ENCODE results near the gene JAGN1. TPM values are rescaled to one million over a fixed set of nuclear protein-coding genes. Genes with fewer than 3 reads are reported as not detected.

Gene JAGN1
- total RNA-seq, 4 donors from 2014 or later, result 42.8 to 96.4 (median 67.0) TPM

DNA sequence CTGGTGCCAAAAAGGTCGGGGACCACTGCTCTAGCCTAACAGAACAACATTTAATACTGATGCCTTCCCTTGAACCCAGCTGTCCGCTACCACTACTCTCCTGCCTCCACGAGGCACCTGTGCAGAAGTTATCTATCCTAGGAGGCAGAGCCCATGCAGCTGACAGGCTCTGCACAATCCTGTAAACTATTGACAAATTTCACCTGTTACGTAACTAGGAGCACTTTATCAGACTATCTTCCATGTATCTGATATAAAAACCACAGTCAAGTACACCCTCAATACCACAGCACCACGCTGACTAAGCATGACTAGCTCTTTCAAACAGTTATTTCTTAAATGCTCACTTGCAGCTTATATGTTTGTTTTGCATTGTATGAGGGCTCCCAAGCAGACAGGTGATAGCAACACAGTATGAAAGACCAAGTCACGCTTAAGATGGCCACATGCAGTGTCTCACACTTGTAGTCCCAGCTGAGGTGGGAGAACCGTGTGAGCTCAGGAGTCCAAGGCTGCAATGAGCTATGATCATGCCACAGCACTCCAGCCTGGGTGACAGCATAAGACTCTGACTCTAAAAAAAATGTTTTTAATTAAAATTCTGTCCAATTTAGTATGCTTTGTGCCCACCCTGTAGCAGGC lies 22.0 kb downstream of the JAGN1 start:
- no peaks in the 10 kb centered on the region for H3K27me3 ChIP-seq
- H3K4me3 ChIP-seq, result no peak overlapping the region
- TF ChIP-seq POLR2A (IDR thresholded peaks at IDR 0.05), result no peak
- TF ChIP-seq CTCF (IDR thresholded peaks at IDR 0.05 in 4 of 5, conservative IDR thresholded peaks at IDR 0.05 in 1 of 5), result no peak
- peaks cover 8 to 20% of the 10 kb centered on the region in 2 donors for H3K4me1 ChIP-seq
- in situ Hi-C loops (cut with MboI; ENCODE audit: low sequenced_read_pairs in 4 of 4), result no loop called here
- H3K27ac ChIP-seq, result no peak overlapping the region
- H3K9me3 ChIP-seq, result no peaks in the 10 kb centered on the region
- no peaks in the 10 kb centered on the region for H3K36me3 ChIP-seq
- ATAC-seq, result no peak
- DNase-seq, result no peak
- intact Hi-C loops (cut with DNase I; ENCODE audit: low total_unique reads), result no loop called here

- Histone ChIP-seq H3K36me3 (no peaks in the 10 kb centered on the region), H3K4me1 (peaks cover 17 to 30% of the 10 kb centered on the region in 2 donors), H3K27ac (no peak overlapping the region), H3K27me3 (no peaks in the 10 kb centered on the region), H3K9me3 (no peaks in the 10 kb centered on the region), H3K4me3 (no peak overlapping the region)
- TF ChIP-seq CTCF (IDR thresholded peaks at IDR 0.05 in 4 of 5, conservative IDR thresholded peaks at IDR 0.05 in 1 of 5), result no peak
- no peak for TF ChIP-seq POLR2A (IDR thresholded peaks at IDR 0.05)
- DNase-seq (no peak), ATAC-seq (no peak)
- intact Hi-C loops (cut with DNase I; ENCODE audit: low total_unique reads), result no loop called here
- in situ Hi-C loops (cut with MboI; ENCODE audit: low sequenced_read_pairs in 4 of 4), result no loop called here
Observed at GRCh38 chr3:9913601-9914000, 23.2 kb downstream of the JAGN1 start.

DNA sequence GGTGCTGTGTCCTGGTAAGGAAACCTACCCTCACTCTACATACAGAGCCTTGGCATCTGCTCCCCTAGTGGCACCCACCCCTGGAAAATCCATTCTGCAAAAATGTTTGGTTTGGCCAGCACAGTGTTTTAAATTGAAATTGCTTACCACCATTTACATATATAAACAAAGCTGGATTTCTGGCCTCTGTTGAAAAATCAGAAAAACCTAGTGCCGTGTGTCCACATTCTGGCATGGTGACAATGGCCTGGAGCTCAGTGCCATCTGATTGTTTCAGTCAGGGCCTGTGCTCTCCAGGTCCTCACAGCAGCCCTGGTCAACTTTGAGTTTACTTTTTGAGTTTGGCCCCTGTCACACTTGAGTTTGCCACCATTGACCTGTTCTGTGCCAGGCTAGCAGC lies 23.6 kb downstream of the JAGN1 start:
- DNase-seq (no peak), ATAC-seq (no peak)
- Histone ChIP-seq H3K4me3 (no peak overlapping the region), H3K9me3 (no peaks in the 10 kb centered on the region), H3K4me1 (peaks cover 17 to 30% of the 10 kb centered on the region in 2 donors), H3K27me3 (no peaks in the 10 kb centered on the region), H3K36me3 (no peaks in the 10 kb centered on the region), H3K27ac (no peak overlapping the region)
- in situ Hi-C loops (cut with MboI; ENCODE audit: low sequenced_read_pairs in 4 of 4), result no loop called here
- intact Hi-C loops (cut with DNase I; ENCODE audit: low total_unique reads), result loop anchor here (2.0 kb wide), 2 partner anchors 23 to 69 kb away; partner anchors contain the start of genes JAGN1 and RPUSD3
- TF ChIP-seq CTCF (IDR thresholded peaks at IDR 0.05 in 4 of 5, conservative IDR thresholded peaks at IDR 0.05 in 1 of 5) (no peak), POLR2A (IDR thresholded peaks at IDR 0.05) (no peak)

DNA sequence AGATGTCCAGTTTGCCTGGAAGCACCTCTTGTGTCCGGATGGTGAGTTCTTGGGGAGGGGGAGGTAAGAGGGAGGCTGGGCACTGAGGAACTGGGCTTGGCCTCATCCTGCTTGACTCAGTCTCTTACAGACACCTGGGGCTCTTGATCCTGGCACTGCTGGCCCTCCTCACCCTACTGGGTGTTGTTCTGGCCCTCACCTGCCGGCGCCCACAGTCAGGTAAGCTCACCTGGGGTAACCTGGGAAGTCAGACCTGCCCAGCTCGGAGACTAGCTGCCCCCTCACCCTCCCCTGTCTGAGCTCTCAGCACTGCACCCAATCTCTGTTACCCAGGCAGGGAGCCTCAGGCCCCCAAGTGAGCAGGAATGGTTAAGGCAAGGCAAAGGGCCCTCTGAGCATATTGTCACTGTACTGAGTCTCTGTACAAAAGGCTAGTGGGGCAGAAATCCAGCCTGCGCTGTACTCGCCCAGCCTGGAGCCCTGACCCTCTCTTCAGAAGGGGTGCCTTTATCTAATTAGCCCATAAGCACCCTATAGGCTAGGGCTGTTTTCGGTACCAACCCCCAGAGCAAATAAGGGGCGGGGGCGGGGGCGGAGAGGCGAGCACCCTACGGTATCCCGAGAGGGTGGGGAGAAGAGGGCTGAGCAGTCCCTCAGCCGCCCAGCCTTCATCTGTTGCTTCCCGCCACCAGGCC lies 24.3 kb downstream of the JAGN1 start:
- peak overlapping the region; percentile 59 to 85 (median 72) for H3K4me3 ChIP-seq
- no peak for TF ChIP-seq POLR2A (IDR thresholded peaks at IDR 0.05)
- no peak for TF ChIP-seq CTCF (IDR thresholded peaks at IDR 0.05 in 4 of 5, conservative IDR thresholded peaks at IDR 0.05 in 1 of 5)
- peaks cover 17 to 30% of the 10 kb centered on the region in 2 donors for H3K4me1 ChIP-seq
- DNase-seq (no peak), ATAC-seq (no peak)
- in situ Hi-C loops (cut with MboI; ENCODE audit: low sequenced_read_pairs in 4 of 4), result no loop called here
- peak overlapping the region; percentile 85 to 95 (median 92) for H3K27ac ChIP-seq
- no peaks in the 10 kb centered on the region for H3K27me3 ChIP-seq
- intact Hi-C loops (cut with DNase I; ENCODE audit: low total_unique reads), result loop anchor here (1.0 to 5.0 kb wide), 4 partner anchors 24 to 112 kb away; partner anchors contain the start of genes JAGN1 and RPUSD3
- H3K9me3 ChIP-seq, result no peaks in the 10 kb centered on the region
- no peaks in the 10 kb centered on the region for H3K36me3 ChIP-seq
